H1 (cell line): ENCODE data around the gene ATP9B. TPM values are rescaled to one million over a fixed set of nuclear protein-coding genes. Genes with fewer than 3 reads are reported as not detected.

Experiments
- CTCF ChIA-PET: fragments of 300-600 bp; sonication (Branson Sonifier 250); formaldehyde crosslinking; loops from one replicate; lab custom pipeline; 2021; ENCODE audit not compliant: partially characterized antibody; lab: Charles Lee
- POLR2A ChIA-PET: fragments of 300-600 bp; sonication (Branson Sonifier 250); formaldehyde crosslinking; loops from one replicate; lab custom pipeline; 2021; ENCODE audit warnings: inconsistent platforms; ENCODE audit not compliant: partially characterized antibody; lab: Charles Lee
- DNase-seq, 2 experiments: peaks; one replicate each; pipeline versions ENCODE4 v3.0.0 to v3.0.0-alpha.2; 2010 to 2022; ENCODE audit warnings: low spot score in 2 of 2, low read depth in 1 of 2, mixed read lengths in 1 of 2
- FAIRE-seq: peaks from 2 replicates; lab custom pipeline; 2011; peaks lifted over from hg19 to GRCh38; lab: Jason Lieb, UNC
- H2AFZ ChIP-seq: 2 replicates; pipeline ENCODE4 v1.8.1; 2012; ENCODE audit warnings: low read length, inconsistent platforms
- H2AK5ac ChIP-seq: 2 replicates; pipeline ENCODE4 v1.6.1; 2013; ENCODE audit warnings: low read depth, low read length
- H2BK120ac ChIP-seq: replicated peaks from 2 replicates; pipeline ENCODE3; 2013; ENCODE audit warnings: low read depth, low read length, inconsistent platforms
- H2BK12ac ChIP-seq: 2 replicates; pipeline ENCODE4 v1.6.1; 2013; ENCODE audit warnings: low read depth, low read length
- H2BK15ac ChIP-seq: 2 replicates; pipeline ENCODE4 v1.6.1; 2013; ENCODE audit warnings: low read length
- H2BK20ac ChIP-seq: 2 replicates; pipeline ENCODE4 v1.6.1; 2013; ENCODE audit warnings: low read length
- H2BK5ac ChIP-seq: 2 replicates; pipeline ENCODE4 v1.6.1; 2013; ENCODE audit warnings: low read depth, low read length
- H3K14ac ChIP-seq: 2 replicates; pipeline ENCODE4 v1.6.1; 2013; ENCODE audit warnings: inconsistent platforms; ENCODE audit not compliant: insufficient read length
- H3K18ac ChIP-seq: 2 replicates; pipeline ENCODE4 v1.6.1; 2013; ENCODE audit warnings: low read length; ENCODE audit errors: extremely low read depth
- H3K23ac ChIP-seq: 2 replicates; pipeline ENCODE4 v1.6.1; 2013; ENCODE audit warnings: inconsistent platforms; ENCODE audit not compliant: insufficient read length
- H3K23me2 ChIP-seq: 2 replicates; pipeline ENCODE4 v1.6.1; 2013; ENCODE audit warnings: low read depth, low read length
- H3K27ac ChIP-seq: 2 replicates; pipeline ENCODE4 v1.6.1; 2011; ENCODE audit warnings: low read depth, low read length, inconsistent platforms
- H3K27me3 ChIP-seq, 4 experiments: replicated peaks in 1 of 4; 1 replicate in 1 of 4; 2 replicates in 3 of 4; pipeline versions ENCODE4 v1.6.1 to v1.8.1; 2011 to 2013; ENCODE audit warnings: low read length in 3 of 4, mild to moderate bottlenecking in 3 of 4, inconsistent platforms in 2 of 4, mixed read lengths in 2 of 4, moderate library complexity in 1 of 4; ENCODE audit not compliant: control insufficient read depth in 3 of 4, insufficient read depth in 3 of 4; ENCODE audit errors: extremely low read depth in 1 of 4
- H3K36me3 ChIP-seq, 4 experiments: 2 replicates each; pipeline versions ENCODE4 v1.6.1 to v1.8.1; 2011 to 2013; ENCODE audit warnings: mild to moderate bottlenecking in 4 of 4, low read length in 3 of 4, moderate library complexity in 2 of 4, control low read depth in 1 of 4, inconsistent platforms in 1 of 4; ENCODE audit not compliant: insufficient read depth in 4 of 4, control insufficient read depth in 2 of 4
- H3K4ac ChIP-seq: replicated peaks from 2 replicates; pipeline ENCODE3; 2013; ENCODE audit warnings: low read length, low read depth, mixed read lengths, inconsistent platforms; ENCODE audit not compliant: insufficient read length
- H3K4me1 ChIP-seq, 4 experiments: replicated peaks in 1 of 4; 1 replicate in 1 of 4; 2 replicates in 3 of 4; pipeline versions ENCODE4 v1.6.1 to v1.8.1; 2011 to 2013; ENCODE audit warnings: low read length in 3 of 4, inconsistent platforms in 2 of 4, mixed read lengths in 1 of 4; ENCODE audit not compliant: insufficient read depth in 4 of 4, control insufficient read depth in 3 of 4
- H3K4me2 ChIP-seq, 2 experiments: 2 replicates each; pipeline versions ENCODE4 v1.6.1 to v1.8.1; 2011 to 2013; ENCODE audit warnings: low read depth in 2 of 2, low read length in 2 of 2, control low read depth in 1 of 2, inconsistent platforms in 1 of 2, mild to moderate bottlenecking in 1 of 2; ENCODE audit not compliant: insufficient read depth in 1 of 2
- H3K4me3 ChIP-seq, 4 experiments: fragments of 200-600, 300-600 bp in 1 of 4; sonication (generic), shearing (Covaris generic), sonication (Bioruptor Twin) in 1 of 4; 2 replicates each; pipeline versions ENCODE4 v1.5.1 to v1.8.1; 2011 to 2016; ENCODE audit warnings: low read length in 4 of 4, low read depth in 3 of 4, control low read depth in 2 of 4, inconsistent platforms in 2 of 4, mild to moderate bottlenecking in 2 of 4, mixed read lengths in 1 of 4, moderate library complexity in 1 of 4; ENCODE audit not compliant: insufficient read depth in 2 of 4; ENCODE audit errors: extremely low read depth in 1 of 4
- H3K56ac ChIP-seq: replicated peaks from 2 replicates; pipeline ENCODE3; 2013; ENCODE audit warnings: low read depth, mild to moderate bottlenecking, mixed read lengths, low read length, inconsistent platforms; ENCODE audit not compliant: insufficient read length
- H3K79me1 ChIP-seq: 2 replicates; pipeline ENCODE4 v1.6.1; 2013; ENCODE audit warnings: low read depth, low read length, control low read depth
- H3K79me2 ChIP-seq, 2 experiments: 2 replicates each; pipeline versions ENCODE4 v1.6.1 to v1.8.1; 2012 to 2013; ENCODE audit warnings: low read length in 2 of 2, mild to moderate bottlenecking in 2 of 2, inconsistent platforms in 1 of 2; ENCODE audit not compliant: insufficient read depth in 2 of 2, control insufficient read depth in 1 of 2
- H3K9ac ChIP-seq, 4 experiments: replicated peaks in 1 of 4; 1 replicate in 1 of 4; 2 replicates in 3 of 4; pipeline versions ENCODE4 v1.6.1 to v1.8.1; 2011 to 2013; ENCODE audit warnings: low read depth in 3 of 4, low read length in 3 of 4, control low read depth in 2 of 4, mild to moderate bottlenecking in 2 of 4, moderate library complexity in 2 of 4, inconsistent platforms in 1 of 4; ENCODE audit errors: extremely low read depth in 1 of 4
- H3K9me3 ChIP-seq, 2 experiments: 2 replicates each; pipeline versions ENCODE4 v1.6.1 to v1.8.1; 2012 to 2013; ENCODE audit warnings: mild to moderate bottlenecking in 2 of 2, moderate library complexity in 2 of 2, control low read depth in 1 of 2, inconsistent platforms in 1 of 2, low read depth in 1 of 2, low read length in 1 of 2, mixed read lengths in 1 of 2; ENCODE audit not compliant: insufficient read depth in 2 of 2
- H4K20me1 ChIP-seq, 2 experiments: replicated peaks in 1 of 2; 2 replicates each; pipeline versions ENCODE3 to v1.8.1; 2011 to 2013; ENCODE audit warnings: inconsistent platforms in 2 of 2, low read length in 2 of 2, mild to moderate bottlenecking in 1 of 2; ENCODE audit not compliant: insufficient read depth in 2 of 2, control insufficient read depth in 1 of 2
- H4K5ac ChIP-seq: 2 replicates; pipeline ENCODE4 v1.6.1; 2013; ENCODE audit warnings: low read length, low read depth, mixed read lengths, inconsistent platforms; ENCODE audit not compliant: insufficient read length
- H4K8ac ChIP-seq: 2 replicates; pipeline ENCODE4 v1.8.0; 2013; ENCODE audit warnings: mild to moderate bottlenecking, moderate library complexity, low read length, inconsistent platforms; ENCODE audit not compliant: insufficient read depth; ENCODE audit errors: extremely low read depth
- H4K91ac ChIP-seq: replicated peaks from 2 replicates; pipeline ENCODE3; 2013; ENCODE audit warnings: low read length, mixed read lengths, inconsistent platforms; ENCODE audit not compliant: insufficient read length
- BACH1 ChIP-seq: IDR thresholded peaks from 2 replicates; pipeline ENCODE4 v1.6.1; 2012; ENCODE audit warnings: low read length, improper control_type of control experiment
- CEBPB ChIP-seq: IDR thresholded peaks from 2 replicates; pipeline ENCODE4 v1.6.1; 2012; ENCODE audit warnings: low read depth, low read length
- CHD1 ChIP-seq: IDR thresholded peaks from 2 replicates; pipeline ENCODE4 v1.6.1; 2012; ENCODE audit warnings: low read depth, low read length, improper control_type of control experiment
- CHD2 ChIP-seq: IDR thresholded peaks from 2 replicates; pipeline ENCODE4 v1.6.1; 2012; ENCODE audit warnings: low read length, improper control_type of control experiment
- CTCF ChIP-seq, 3 experiments: IDR thresholded peaks; 1 replicate in 2 of 3; 2 replicates in 1 of 3; pipeline versions ENCODE4 v1.5.1 to v1.6.1; 2011; ENCODE audit warnings: low read length in 3 of 3, mild to moderate bottlenecking in 3 of 3, inconsistent platforms in 2 of 3, low read depth in 1 of 3, moderate library complexity in 1 of 3; ENCODE audit not compliant: insufficient read depth in 1 of 3; ENCODE audit errors: control extremely low read depth in 1 of 3
- JUN ChIP-seq: IDR thresholded peaks from 2 replicates; pipeline ENCODE4 v1.6.1; 2011; ENCODE audit warnings: low read depth, mild to moderate bottlenecking, improper control_type of control experiment, low read length
- KDM5A ChIP-seq: fragments of 200-600 bp; IDR thresholded peaks from 2 replicates; pipeline ENCODE4 v1.7.1; 2012; ENCODE audit warnings: mild to moderate bottlenecking, low read length, inconsistent platforms, mixed read lengths
- POU5F1 ChIP-seq: IDR thresholded peaks from 2 replicates; pipeline ENCODE4 v1.6.1; 2011; ENCODE audit warnings: low read depth, mild to moderate bottlenecking, low read length, moderate library complexity
- SUZ12 ChIP-seq: fragments of 200-600 bp; sonication (generic); IDR thresholded peaks from 2 replicates; pipeline ENCODE4 v1.6.1; 2012; ENCODE audit warnings: mild to moderate bottlenecking, inconsistent platforms, low read length, moderate library complexity, mixed read lengths
- TAF1 ChIP-seq: IDR thresholded peaks from 2 replicates; pipeline ENCODE4 v1.6.1; 2011; ENCODE audit warnings: mild to moderate bottlenecking, low read depth, low read length
- TAF7 ChIP-seq: optimal IDR thresholded peaks from 2 replicates; pipeline ENCODE3; 2011; ENCODE audit warnings: low read depth, mild to moderate bottlenecking, inconsistent platforms, low read length, moderate library complexity, borderline replicate concordance
- TBP ChIP-seq: IDR thresholded peaks from 2 replicates; pipeline ENCODE4 v1.6.1; 2011; ENCODE audit warnings: low read depth, low read length, improper control_type of control experiment
- TEAD4 ChIP-seq: IDR thresholded peaks from 2 replicates; pipeline ENCODE4 v1.6.1; 2012; ENCODE audit warnings: low read depth, low read length, inconsistent platforms, mixed read lengths
- WGBS, 2 experiments: shearing (Covaris generic) in 1 of 2; methylation state at CpG; one replicate each; pipeline versions ENCODE4 v1.1.6 to v1.1.7; 2013 to 2015; ENCODE audit warnings: low lambda C conversion rate in 2 of 2, mixed read lengths in 2 of 2, inconsistent platforms in 1 of 2, low coverage in 1 of 2, missing lambda C conversion rate in 1 of 2; ENCODE audit not compliant: insufficient replicate concordance in 2 of 2, insufficient coverage in 1 of 2, insufficient read length in 1 of 2; ENCODE audit errors: extremely low coverage in 1 of 2, missing lambda C conversion rate in 1 of 2; 5-methylcytosine and 5-hydroxymethylcytosine counted together
- polyA plus RNA-seq, 7 experiments: library from polyadenylated mRNA; depleted of rRNA in 3 of 7; stranded (reverse) in 5 of 7; unstranded in 2 of 7; fragments of >200 nt in 5 of 7; fragments of 200-250 nt in 2 of 7; gene quantifications; 1 replicate in 5 of 7; 2 replicates in 1 of 7; 4 replicates in 1 of 7; pipeline versions ENCODE4 v1.2.1 to v1.2.3, GENCODE V29; 2011 to 2013; ENCODE audit warnings: missing spikeins in 2 of 7, mixed read lengths in 2 of 7
- total RNA-seq: library from RNA; stranded (reverse); fragmentation: NEBNext Ultra II Directional; extraction: Animal tissue kit (Norgen Biotek cat#: 25700); gene quantifications from 2 replicates; pipeline ENCODE4 v1.2.1, GENCODE V29; 2021

The ATP9B gene
- total and polyA plus RNA-seq, 2 of the 8 experiments (the other 6 are each of a cell fraction or from before 2014, with no cell fraction given), result 15.1 to 21.7 TPM

- Histone ChIP-seq H3K14ac (no peak overlapping the region), H3K56ac (no peak overlapping the region), H2BK5ac (no peak overlapping the region), H3K18ac (no peak overlapping the region), H2BK15ac (no peak overlapping the region), H3K23me2 (no peaks in the 10 kb centered on the region; the same call in 1 of the 2 replicates), H2AK5ac (no peak overlapping the region), H3K4ac (no peak overlapping the region), H3K36me3 (no peaks in the 10 kb centered on the region), H4K8ac (no peak overlapping the region), H4K20me1 (peaks cover 0 to 1% of the 10 kb centered on the region in 2 experiments), H3K9ac (no peak overlapping the region), H3K23ac (no peak overlapping the region), H3K27ac (no peak overlapping the region), H4K91ac (no peak overlapping the region), H3K4me2 (no peak overlapping the region), H3K79me2 (no peaks in the 10 kb centered on the region), H4K5ac (no peak overlapping the region), H2BK20ac (no peak overlapping the region), H2BK12ac (no peak overlapping the region), H2BK120ac (no peak overlapping the region), H3K4me3 (no peak overlapping the region), H3K4me1 (peaks cover 0 to 2% (median under 1%) of the 10 kb centered on the region in 4 experiments; a peak in 2 of 7 replicates), H3K27me3 (peaks cover 4 to 17% (median 16%) of the 10 kb centered on the region in 4 experiments), H3K79me1 (no peaks in the 10 kb centered on the region), H2AFZ (no peak overlapping the region), H3K9me3 (no peaks in the 10 kb centered on the region)
- WGBS, 2 experiments, result 70% methylated on average over 7 of the region's 7 CpGs; no CpG with 5 or more reads in 1 of the 2 experiments
- CTCF ChIA-PET, result interaction anchor here (0.8 to 8.9 kb wide), 4 partner anchors 8 to 139 kb away, joined by 3 to 62 read pairs (median 4); no protein-coding TSS in a partner anchor
- DNase-seq, result no peak
- POLR2A ChIA-PET, result no interaction called here
- FAIRE-seq, result no peak
- TF ChIP-seq BACH1 (no peak), TEAD4 (no peak), SUZ12 (no peak), TAF1 (no peak), CHD1 (no peak), POU5F1 (no peak), CEBPB (no peak), TBP (no peak), CTCF (IDR thresholded peaks at IDR 0.05; ENCODE audit: control extremely low read depth in 1 of 3, insufficient read depth in 1 of 3, low read depth in 1 of 3, low read length in 3 of 3) (no peak), CHD2 (no peak), JUN (no peak), TAF7 (no peak), KDM5A (no peak)
These were observed 318.8 kb downstream of the ATP9B start for GRCh38 chr18:79388043-79388442.
